ENCODE measurements around the gene CYB5R4.

DNA sequence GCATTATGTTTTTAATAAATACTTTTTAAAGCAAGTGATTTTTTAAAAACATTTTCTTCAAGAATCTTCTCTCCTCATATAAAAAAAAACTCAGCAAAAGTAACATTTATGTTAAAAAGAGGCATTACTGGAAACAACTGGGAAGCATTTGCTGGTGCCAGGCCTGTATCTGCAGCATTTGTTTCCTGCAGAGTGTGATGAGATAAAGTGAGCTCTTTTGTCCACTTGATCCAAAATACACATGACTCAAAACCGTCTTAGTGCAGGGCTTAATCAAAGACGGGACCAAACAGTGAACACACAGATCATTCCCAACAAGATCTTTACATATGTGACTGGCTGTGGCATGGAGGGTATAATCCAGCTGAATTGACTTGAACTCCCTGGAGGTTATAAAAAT, 34.7 kb upstream of the CYB5R4 start:
- TF ChIP-seq POLR2A (IDR thresholded peaks at IDR 0.05) (no peak), CTCF (IDR thresholded peaks at IDR 0.05) (no peak)

Data from Peyer's patch (tissue), 4 donors.